ENCODE measurements around the gene PTPN6. TPM values are rescaled to one million over a fixed set of nuclear protein-coding genes. Genes with fewer than 3 reads are reported as not detected.

Gene PTPN6
- total RNA-seq, 1 experiment from 2014 or later = 19.8 TPM

DNA sequence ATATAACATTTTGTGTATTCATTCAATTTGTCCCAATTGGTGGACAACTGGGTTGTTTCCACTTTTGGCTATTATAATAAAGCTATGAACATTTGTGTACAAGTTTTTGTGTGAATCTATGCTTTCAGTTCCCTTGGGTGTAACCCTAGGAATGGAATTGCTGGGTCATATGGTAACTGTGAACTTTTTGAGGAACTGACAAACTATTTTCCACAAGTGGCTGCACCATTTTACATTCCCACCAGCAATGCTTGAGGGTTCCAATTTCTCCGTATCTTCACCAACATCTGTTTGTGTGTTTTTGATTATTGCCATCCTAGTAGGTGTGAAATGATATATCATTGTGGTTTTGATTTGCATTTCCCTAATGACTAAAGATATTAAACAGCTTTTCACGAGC is 54.2 kb downstream of the PTPN6 start:
- H3K9me3 ChIP-seq (ENCODE audit: control insufficient read depth, low read depth, low read length) = no peaks in the 10 kb centered on the region
- H2BK20ac ChIP-seq (ENCODE audit: low read depth, low read length, poor library complexity, severe bottlenecking) = no peak overlapping the region
- no CpG with 5 or more reads among the region's 2 CpGs for WGBS (ENCODE audit: extremely low coverage, insufficient read length, low lambda C conversion rate)
- H2BK5ac ChIP-seq (ENCODE audit: insufficient read length, low read length) = no peak overlapping the region
- H3K56ac ChIP-seq (ENCODE audit: insufficient read length, low read depth, low read length) = no peak overlapping the region
- no peak overlapping the region for H3K23ac ChIP-seq (ENCODE audit: insufficient read length, low read depth, low read length)
- no peak overlapping the region for H3T11ph ChIP-seq (ENCODE audit: low read length)
- H3K27ac Mint-ChIP-seq = no peak overlapping the region
- H3K18ac ChIP-seq (ENCODE audit: insufficient read length, low read depth, low read length) = no peak overlapping the region
- TF ChIP-seq CTCF (conservative IDR thresholded peaks at IDR 0.05) = no peak
- H2AK5ac ChIP-seq (ENCODE audit: insufficient read length, low read length) = no peak overlapping the region
- H3K27ac ChIP-seq (ENCODE audit: insufficient read length, low read depth, low read length) = no peak overlapping the region
- no peak overlapping the region for H2BK12ac ChIP-seq (ENCODE audit: insufficient read length, low read depth, low read length)
- H3K36me3 Mint-ChIP-seq (ENCODE audit: insufficient read depth in 1 of 3, low read depth in 3 of 3) = peaks cover 4 to 12% (median 5%) of the 10 kb centered on the region in 3 experiments; a peak in 5 of 7 replicates
- no peak overlapping the region for H2BK15ac ChIP-seq (ENCODE audit: low read depth, low read length)
- H3K4me2 ChIP-seq (ENCODE audit: insufficient read depth, insufficient read length, low read length) = no peak overlapping the region
- H4K20me1 ChIP-seq (ENCODE audit: control insufficient read depth, insufficient read depth, insufficient read length) = no peaks in the 10 kb centered on the region
- no peaks in the 10 kb centered on the region for H3K23me2 ChIP-seq (ENCODE audit: insufficient read length, low read depth, low read length, poor library complexity, severe bottlenecking)
- H3K79me2 ChIP-seq (ENCODE audit: insufficient read depth, low read length) = no peaks in the 10 kb centered on the region
- no peaks in the 10 kb centered on the region for H3K27me3 Mint-ChIP-seq (ENCODE audit: low read depth)
- no peak overlapping the region for H3K9ac ChIP-seq (ENCODE audit: extremely low read depth, insufficient read length, low read length)
- no peak overlapping the region for H2AFZ ChIP-seq (ENCODE audit: low read length)
- H3K4me3 Mint-ChIP-seq = no peak overlapping the region
- no peaks in the 10 kb centered on the region for H3K9me3 Mint-ChIP-seq
- no peak overlapping the region for H4K5ac ChIP-seq (ENCODE audit: insufficient read length, low read depth, low read length)
- DNase-seq = no peak
- no peaks in the 10 kb centered on the region for H3K27me3 ChIP-seq (ENCODE audit: insufficient read depth, low read length)
- no peak overlapping the region for H3K4ac ChIP-seq (ENCODE audit: low read depth, low read length)
- H2BK120ac ChIP-seq (ENCODE audit: low read depth, low read length, poor library complexity, severe bottlenecking) = no peak overlapping the region
- no peaks in the 10 kb centered on the region for H3K4me1 ChIP-seq (ENCODE audit: insufficient read depth, low read length)
- no peaks in the 10 kb centered on the region for H3K79me1 ChIP-seq (ENCODE audit: insufficient read depth, low read depth, low read length, poor library complexity, severe bottlenecking)
- H3K14ac ChIP-seq (ENCODE audit: insufficient read depth, low read length) = no peak overlapping the region
- no peaks in the 10 kb centered on the region for H3K4me1 Mint-ChIP-seq
- H4K8ac ChIP-seq (replicated peaks; ENCODE audit: insufficient read length, low read depth, low read length) = no peak overlapping the region
- no peak overlapping the region for H4K91ac ChIP-seq (ENCODE audit: insufficient read length, low read depth, low read length)

Measured in H9 (cell line).